ENCODE measurements around the gene PPARD.

The PPARD gene

DNA sequence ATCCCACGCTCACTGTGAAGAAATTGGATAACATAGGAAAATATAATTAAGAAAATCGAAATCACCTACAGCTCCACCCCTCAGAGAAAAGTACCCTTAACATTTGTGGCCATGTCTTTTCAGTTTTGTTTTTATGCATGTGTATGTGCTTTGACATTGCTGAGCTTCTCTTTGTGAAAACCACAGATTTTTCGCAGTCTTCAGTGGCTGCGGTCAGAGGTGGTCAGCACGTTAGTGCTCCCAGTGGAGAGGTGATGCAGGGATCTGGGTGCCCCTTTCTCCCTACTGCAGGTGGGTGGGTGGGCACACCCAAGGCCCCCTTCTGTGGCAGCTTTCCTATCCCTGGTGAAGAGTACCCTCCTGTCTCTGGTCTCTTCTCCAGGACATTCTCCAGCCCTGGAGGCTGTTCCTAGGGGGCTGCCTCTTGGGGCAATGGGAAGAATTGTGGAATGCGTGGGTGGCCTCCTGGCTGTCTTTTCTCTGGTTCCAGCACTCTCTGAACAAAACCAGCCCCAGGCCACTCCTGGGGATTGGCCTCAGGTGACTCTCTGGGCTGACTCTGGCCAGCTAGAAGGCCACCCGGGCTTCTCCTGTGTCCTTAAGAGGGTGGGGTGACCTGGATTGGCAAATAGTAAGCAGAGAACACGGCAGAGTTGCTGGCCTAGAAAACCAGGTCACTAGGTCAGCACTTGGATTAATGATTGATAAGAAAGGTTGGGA lies 59.9 kb downstream of the PPARD start:
- peak; percentile 75 for FAIRE-seq
- DNase-seq (ENCODE audit: extremely low spot score, insufficient read length, low read depth): no peak

DNA sequence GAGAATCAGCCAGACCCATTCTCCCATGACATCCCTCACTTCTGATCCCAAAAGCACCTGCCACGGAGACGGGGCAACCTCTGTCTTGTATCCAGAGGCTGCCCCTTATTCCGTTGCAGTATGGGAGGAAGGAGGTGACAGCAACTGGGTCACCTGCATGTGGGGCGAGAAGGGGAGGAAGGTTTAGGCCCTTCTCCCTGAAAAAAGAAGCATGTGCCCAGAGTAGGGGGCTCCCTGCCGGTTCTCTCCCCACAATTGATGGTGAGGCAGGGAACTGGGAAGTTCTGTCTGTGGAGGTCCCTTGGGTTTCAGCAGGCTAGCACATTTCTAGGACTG lies 60.5 kb downstream of the PPARD start:
- DNase-seq (ENCODE audit: extremely low spot score, insufficient read length, low read depth): no peak
- FAIRE-seq: no peak

DNA sequence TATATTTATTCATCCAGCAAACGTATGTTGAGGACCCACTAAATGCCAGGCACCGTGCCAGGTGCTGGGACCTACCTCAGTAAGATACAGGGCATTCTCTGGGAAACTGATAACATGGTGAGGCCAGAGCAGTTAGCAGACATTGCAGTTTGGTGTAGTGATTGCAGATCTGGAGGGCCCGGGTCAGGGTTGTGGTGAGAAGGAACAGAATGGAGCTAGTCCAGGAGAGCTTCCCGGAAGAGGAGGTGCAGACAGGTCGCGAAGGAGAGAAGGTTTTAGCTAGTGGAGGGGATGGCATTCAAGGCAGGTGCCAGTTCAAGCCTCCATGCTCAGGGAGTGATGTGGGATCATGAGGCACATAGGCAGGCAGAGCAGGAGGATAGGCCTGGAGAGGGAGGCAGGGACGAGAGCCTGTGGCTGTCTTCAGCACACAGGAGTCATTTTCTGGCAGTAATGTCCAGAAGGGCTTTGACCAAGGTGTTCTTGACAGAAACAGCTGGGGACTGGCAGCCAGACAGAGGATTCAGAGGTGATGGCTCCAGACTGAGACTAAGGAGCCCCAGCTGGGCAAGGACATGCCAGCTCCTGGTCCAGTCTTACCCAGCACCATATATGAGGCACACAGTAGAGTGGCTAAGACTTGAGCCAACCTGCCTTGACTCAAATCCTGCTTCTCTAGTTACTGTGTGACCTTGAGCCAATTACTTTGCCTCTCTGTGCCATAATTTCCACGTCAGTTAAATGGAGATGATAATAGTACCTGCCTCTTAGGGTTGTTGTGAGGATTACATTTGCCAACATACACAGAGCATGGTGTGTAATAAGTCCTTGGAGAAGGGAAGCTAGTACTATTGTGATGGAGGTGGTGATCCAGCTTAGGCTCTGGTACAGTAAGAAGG lies 61.4 kb downstream of the PPARD start:
- FAIRE-seq (no peak), DNase-seq (ENCODE audit: extremely low spot score, insufficient read length, low read depth) (no peak)

DNA sequence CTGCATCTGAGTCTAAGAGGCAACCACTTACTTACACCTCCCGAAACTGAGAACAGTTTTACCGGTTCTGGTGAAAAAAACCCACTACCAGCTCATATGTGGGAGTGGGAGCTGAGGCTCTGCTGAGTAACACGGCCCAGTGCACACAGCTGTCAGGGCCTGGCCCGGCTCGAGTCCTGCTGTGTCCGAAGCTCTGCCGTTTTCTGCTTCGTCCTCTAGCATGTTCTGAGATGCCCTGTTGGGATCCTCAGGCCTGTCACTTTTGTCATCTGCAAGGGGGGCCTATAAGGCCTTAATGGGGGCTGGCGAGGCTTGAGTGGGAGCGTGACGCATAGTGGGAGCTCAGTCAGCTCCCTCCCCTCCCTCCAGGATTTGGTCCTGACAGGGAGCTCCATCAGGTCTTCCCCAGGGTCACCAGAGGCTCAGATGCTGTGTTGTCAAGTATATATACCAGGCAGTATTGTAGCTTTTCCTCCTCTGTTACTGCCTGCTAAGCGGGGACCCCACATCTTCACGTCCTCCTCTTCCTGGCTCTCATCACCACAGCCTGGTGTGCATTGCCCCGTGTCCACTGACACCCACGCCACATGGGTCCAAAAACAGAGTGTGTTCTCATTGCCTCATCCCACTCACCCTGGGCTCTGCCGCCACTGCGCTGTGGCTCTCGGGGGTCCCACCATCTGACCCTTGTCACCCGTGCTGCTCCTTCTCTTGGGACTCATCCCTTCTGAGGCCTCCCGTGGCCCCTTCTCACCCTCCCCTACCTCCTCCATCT lies 64.5 kb downstream of the PPARD start:
- no peak for FAIRE-seq
- DNase-seq (ENCODE audit: extremely low spot score, insufficient read length, low read depth): no peak

DNA sequence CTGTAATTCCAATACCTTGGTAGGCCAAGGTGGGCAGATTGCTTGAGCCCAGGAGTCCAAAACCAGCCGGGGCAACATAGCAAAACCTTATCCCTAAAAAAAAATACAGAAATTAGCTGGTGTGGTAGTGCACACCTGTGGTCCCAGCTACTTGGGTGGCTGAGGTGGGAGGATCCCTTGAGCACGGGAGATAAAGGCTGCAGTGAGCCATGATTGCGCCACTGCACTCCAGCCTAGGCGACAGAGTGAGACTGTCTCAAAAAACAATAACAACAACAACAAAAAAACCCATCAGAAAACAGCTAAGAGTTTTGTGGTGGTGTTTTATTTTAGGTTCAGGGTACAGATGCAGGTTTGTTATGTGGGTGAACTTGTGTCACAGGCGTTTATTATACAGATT lies 66.9 kb downstream of the PPARD start:
- FAIRE-seq (no peak), DNase-seq (ENCODE audit: extremely low spot score, insufficient read length, low read depth) (no peak)

DNA sequence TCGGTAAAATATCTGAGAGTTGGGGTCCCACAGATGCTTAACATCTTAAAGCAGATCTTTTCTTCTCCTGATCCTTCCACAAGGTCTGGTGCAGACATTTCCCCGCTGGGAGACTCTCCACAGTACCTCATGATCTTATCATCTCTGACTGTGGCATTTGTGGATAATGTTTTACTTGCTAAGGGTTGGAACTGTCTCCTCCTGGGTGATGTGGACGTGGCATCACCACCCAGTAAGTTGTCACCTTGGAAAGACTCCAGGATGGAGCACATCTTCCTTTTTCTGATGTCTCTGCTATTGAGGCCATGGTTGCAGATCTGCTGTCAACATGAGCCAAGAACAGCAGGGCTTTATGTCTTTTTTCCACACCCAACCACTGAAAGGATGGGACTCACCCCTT lies 67.8 kb downstream of the PPARD start:
- no peak for DNase-seq (ENCODE audit: extremely low spot score, insufficient read length, low read depth)
- no peak for FAIRE-seq

DNA sequence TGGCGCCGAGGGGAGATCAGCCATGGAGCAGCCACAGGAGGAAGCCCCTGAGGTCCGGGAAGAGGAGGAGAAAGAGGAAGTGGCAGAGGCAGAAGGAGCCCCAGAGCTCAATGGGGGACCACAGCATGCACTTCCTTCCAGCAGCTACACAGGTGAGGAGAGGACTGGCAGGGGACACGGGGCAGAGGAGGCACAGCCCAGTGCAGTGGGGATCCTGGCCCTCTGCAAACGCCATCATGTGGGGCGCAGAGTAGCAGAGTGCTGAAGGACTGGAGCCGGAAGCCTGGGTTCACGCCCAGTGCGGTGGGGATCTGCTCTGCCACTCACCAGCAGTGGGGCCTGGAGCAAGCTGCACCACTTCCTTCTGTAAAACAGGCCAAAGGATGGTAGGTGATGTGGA lies 68.7 kb downstream of the PPARD start:
- no peak for DNase-seq (ENCODE audit: extremely low spot score, insufficient read length, low read depth)
- no peak for FAIRE-seq

DNA sequence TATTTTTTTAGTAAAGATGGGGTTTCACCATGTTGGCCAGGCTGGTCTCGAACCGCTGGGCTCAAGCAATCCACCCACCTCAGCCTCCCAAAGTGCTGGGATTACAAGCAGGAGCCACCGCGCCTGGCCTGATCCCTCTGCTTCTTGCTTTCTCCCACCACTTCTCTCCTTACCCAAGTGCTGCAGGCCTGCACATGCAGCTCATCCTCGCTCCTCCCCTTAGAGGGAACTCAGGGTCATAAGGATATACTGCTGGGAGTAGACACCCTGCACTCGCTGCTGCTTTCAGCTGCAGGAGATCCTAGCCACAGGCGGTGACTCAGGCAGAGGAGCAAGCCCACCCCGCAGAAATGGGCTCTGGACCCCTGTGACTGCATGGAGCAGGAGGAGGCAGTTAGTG lies 69.7 kb downstream of the PPARD start:
- DNase-seq (ENCODE audit: extremely low spot score, insufficient read length, low read depth) (no peak), FAIRE-seq (no peak)

DNA sequence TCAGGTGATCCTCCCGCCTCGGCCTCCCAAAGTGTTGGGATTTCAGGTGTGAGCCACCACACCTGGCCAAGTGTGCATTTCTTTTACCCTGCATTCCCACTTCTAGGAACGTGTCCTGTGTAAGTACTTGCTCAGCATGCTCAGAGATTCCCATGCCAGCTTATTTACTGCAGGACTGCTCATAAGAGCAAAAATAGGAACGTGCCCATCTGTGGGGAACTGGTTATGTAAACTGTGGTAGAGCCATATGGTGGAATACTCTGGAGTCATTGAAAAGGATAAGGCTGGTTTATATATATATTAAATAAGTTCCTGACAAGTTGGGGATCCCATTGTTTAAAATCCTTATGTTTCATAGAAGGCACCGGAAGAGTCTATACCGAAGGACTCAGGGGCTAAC lies 71.6 kb downstream of the PPARD start:
- FAIRE-seq (no peak), DNase-seq (ENCODE audit: extremely low spot score, insufficient read length, low read depth) (no peak)

DNA sequence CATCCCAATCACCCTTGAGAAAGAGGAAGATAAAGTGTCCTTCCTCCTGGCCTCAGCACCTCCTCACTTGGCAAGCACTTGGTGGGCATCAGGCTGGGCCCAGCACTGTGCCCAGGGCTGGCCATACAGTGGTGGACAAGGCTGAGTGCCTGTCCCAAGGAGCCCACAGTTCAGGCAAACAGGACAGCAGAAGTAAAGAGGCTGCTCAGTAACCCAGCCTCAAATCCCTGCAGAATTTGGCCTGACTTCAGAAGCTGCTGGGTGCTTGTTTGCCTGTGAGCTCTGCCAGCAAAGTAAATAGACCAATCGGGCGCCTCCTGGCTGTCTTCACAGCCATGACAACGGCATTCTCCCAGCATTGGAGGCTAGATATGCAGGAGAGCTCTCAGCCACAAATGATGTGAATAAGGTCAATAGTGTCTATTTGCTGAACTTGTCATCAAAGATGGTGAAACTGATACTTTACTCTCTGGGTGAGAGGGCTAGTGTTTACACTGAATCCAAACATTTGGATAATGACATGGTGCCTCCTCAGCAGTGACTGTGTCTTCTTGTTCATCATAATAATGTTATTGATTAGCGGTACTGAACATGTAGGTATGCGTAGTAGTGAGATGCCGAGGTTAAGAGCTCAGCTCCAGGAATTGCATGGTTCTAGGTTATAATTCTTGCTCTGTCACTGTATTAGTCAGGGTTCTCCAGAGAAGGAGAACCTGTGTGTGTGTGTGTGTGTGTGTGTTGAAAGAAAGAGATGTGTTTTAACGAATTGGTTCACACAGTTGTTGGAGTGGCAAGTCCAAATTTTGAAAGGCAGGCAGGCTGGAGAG lies 72.9 kb downstream of the PPARD start:
- FAIRE-seq: no peak
- DNase-seq (ENCODE audit: extremely low spot score, insufficient read length, low read depth): no peak

DNA sequence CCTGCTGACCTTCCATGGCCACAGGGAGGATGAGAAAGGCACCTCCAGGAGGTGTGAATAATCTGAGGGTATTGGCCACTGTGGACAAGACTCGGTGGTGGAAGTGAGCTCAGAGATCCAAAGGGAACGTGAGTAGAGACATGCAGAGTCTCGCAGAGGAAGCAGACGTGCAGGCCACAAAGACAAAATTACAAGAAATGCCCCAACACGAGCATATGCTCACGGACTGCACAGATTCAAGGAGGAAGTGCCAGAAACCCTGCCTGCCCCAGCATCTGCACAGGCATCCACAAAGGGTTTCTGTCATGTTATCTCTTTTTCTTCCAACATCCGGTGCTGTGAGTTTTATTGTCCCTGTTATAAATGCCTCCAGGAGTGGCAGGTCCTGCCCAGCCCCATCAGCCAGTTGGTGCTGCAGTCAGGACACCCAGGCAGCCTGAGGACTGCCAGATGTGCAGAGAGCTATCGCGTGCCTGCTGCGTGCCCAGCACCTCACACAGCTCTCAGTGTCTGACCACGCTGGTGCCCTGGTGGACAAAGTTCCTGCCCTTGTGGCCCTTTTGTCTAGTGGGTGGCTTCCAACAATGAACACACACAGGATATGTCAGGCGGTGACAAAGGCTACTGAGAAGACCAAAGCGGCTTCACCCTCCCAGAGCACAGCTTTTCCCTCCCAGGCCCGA lies 75.8 kb downstream of the PPARD start:
- DNase-seq (ENCODE audit: extremely low spot score, insufficient read length, low read depth) (no peak), FAIRE-seq (no peak)

DNA sequence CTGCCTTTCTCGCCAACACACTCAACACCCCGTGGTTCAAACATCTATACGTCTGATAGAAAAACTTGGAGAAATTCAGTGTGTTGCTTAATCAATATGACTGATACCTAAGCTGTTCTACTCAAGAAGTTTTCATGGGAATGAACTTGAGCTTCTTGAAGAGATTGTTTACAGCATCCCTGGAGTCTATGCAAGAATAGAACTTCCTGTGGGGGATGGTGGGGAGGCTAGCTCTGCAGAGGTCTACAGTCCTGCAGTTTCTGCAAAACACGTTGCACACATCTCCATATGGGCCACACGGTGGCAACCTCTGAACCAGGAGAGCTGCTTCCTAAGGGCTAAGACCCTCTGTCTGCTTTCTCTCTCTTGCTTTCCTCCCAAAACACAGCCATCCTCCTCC lies 77.1 kb downstream of the PPARD start:
- no peak for DNase-seq (ENCODE audit: extremely low spot score, insufficient read length, low read depth)
- no peak for FAIRE-seq

DNA sequence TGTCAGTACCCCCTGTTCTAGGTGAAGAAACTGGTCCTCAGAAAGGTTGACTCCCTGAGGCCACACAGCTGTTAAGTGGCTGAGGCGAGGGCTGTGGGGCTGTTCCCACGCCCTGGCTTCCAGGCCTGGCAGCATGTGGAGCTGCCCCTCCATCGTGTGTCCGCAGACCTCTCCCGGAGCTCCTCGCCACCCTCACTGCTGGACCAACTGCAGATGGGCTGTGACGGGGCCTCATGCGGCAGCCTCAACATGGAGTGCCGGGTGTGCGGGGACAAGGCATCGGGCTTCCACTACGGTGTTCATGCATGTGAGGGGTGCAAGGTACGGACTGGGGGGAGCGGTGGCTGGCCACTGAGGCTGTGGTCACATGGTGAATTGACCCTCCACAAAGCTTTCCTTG lies 77.6 kb downstream of the PPARD start:
- FAIRE-seq (no peak), DNase-seq (ENCODE audit: extremely low spot score, insufficient read length, low read depth) (no peak)

DNA sequence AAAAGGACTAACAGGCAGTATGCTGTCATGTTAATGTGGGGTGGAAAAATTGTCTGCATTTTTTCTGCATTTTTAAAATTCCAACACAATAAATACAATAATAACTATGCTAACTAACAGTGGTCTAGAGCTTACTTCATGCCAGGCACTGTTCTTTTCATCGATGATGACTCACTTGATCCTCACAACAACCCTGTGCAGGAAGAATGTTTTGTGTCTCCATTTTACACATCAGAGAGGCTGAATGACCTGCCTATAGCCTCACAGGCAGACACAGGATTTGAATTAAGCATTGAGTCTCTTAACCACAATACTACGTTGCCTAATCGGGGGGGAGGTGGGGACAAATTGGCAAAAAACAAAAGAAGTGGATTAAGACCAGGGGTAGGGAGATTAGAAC lies 82.9 kb downstream of the PPARD start:
- no peak for FAIRE-seq
- DNase-seq (ENCODE audit: extremely low spot score, insufficient read length, low read depth): no peak

DNA sequence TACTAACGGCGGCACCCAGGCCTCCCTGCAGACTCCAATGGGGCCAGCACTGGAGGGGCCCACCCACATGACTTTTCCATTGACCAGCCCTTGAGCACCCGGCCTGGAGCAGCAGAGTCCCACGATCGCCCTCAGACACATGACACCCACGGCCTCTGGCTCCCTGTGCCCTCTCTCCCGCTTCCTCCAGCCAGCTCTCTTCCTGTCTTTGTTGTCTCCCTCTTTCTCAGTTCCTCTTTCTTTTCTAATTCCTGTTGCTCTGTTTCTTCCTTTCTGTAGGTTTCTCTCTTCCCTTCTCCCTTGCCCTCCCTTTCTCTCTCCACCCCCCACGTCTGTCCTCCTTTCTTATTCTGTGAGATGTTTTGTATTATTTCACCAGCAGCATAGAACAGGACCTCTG lies 83.7 kb downstream of the PPARD start:
- DNase-seq (ENCODE audit: extremely low spot score, insufficient read length, low read depth) (no peak), FAIRE-seq (no peak)

DNA sequence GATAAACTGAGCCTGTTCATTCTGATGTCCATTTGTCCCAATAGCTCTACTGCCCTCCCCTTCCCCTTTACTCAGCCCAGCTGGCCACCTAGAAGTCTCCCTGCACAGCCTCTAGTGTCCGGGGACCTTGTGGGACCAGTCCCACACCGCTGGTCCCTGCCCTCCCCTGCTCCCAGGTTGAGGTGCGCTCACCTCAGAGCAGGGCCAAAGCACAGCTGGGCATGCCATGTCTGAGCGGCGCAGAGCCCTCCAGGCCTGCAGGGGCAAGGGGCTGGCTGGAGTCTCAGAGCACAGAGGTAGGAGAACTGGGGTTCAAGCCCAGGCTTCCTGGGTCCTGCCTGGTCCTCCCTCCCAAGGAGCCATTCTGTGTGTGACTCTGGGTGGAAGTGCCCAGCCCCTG lies 85.1 kb downstream of the PPARD start:
- DNase-seq (ENCODE audit: extremely low spot score, insufficient read length, low read depth) (no peak), FAIRE-seq (no peak)

DNA sequence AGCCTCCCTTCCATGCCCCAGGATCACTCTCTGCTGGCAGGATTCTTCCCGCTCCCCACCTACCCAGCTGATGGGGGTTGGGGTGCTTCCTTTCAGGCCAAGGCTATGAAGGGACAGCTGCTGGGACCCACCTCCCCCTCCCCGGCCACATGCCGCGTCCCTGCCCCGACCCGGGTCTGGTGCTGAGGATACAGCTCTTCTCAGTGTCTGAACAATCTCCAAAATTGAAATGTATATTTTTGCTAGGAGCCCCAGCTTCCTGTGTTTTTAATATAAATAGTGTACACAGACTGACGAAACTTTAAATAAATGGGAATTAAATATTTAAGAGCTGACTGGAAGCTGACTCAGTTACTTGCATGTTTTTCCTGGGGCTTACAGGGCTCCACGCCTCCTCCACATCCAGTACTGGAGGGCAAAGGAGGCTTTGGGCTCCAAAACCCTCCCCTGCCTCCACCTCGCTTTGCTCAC lies 85.5 kb downstream of the PPARD start:
- DNase-seq (ENCODE audit: extremely low spot score, insufficient read length, low read depth) (no peak), FAIRE-seq (no peak)

DNA sequence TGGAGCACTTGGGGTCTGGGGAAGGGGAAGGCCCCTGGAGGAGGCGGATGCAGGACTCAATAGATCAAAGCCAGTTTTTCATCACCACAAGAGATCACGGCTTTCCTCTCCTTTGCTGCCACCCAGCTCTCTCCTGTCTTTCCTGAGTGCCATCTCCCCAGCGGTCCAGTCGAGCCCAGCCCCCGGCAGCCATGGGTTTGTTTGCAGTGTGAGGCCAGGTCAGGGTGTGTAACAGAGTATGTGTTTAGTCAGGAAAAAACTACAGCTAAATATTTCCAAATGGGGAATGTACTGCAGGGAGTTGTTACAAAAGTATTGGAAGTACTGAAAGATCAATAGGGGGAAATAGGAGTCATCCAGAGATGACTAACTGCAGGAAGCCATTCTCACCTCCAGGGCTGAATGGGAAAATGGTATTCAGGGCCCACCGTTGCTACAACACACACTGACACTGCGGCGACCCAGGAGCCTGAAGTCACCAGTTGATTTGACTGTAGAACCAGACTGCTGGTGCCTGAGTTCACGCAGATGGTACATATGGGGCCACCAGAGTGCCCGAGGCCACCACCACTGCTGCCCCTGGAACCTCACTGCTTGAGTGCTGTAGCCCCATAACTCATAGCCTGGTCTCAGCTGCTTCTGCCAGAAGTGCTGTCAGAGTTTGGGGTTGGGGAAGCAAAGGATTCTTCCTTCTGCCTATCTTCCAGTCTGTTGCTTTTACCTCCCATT lies 86.2 kb downstream of the PPARD start:
- DNase-seq (ENCODE audit: extremely low spot score, insufficient read length, low read depth) (no peak), FAIRE-seq (no peak)

DNA sequence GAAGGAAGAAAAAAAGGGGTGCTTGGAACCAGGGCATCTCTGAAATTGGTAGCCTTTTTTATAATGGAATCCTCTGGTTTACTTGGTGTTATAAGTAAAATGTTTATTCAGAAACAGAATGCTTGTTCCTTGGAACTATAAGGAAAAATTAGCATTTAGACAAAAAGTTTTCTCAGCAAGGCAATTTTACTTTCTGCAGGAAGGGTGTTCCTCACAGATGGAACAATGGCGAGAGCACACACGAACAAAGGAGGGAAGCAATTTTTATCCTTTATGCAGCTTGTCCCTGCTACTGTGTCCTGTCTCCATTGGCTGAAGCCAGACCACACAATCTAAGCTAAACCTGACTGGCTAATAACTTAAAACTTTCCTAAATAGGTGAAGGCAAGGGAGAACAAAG lies 87.1 kb downstream of the PPARD start:
- no peak for DNase-seq (ENCODE audit: extremely low spot score, insufficient read length, low read depth)
- no peak for FAIRE-seq

Data from GM18507 (cell line).